GM12878 (cell line): ENCODE data around the gene METTL8. TPM values are rescaled to one million over a fixed set of nuclear protein-coding genes. Genes with fewer than 3 reads are reported as not detected.

Experiments used
- ATF3 ChIP-seq: IDR thresholded peaks from 2 replicates; pipeline ENCODE4 v1.6.1; 2011; ENCODE audit warnings: low read depth, mild to moderate bottlenecking, low read length, moderate library complexity, borderline replicate concordance; ENCODE audit errors: extremely low read depth
- BHLHE40 ChIP-seq, 2 experiments: fragments of 450-650 bp in 1 of 2; IDR thresholded peaks; 2 replicates each; pipeline ENCODE4 v1.6.1; 2011 to 2017; ENCODE audit warnings: low read depth in 2 of 2, borderline replicate concordance in 1 of 2, improper control_type of control experiment in 1 of 2, low read length in 1 of 2, mild to moderate bottlenecking in 1 of 2
- CEBPB ChIP-seq, 2 experiments: fragments of 150-350 bp in 1 of 2; IDR thresholded peaks; 2 replicates each; pipeline ENCODE4 v1.6.1; 2012 to 2014; ENCODE audit warnings: low read depth in 2 of 2, low read length in 2 of 2, borderline replicate concordance in 1 of 2, inconsistent platforms in 1 of 2
- CREB1 ChIP-seq: IDR thresholded peaks from 2 replicates; pipeline ENCODE4 v1.6.1; 2012; ENCODE audit warnings: low read depth, mild to moderate bottlenecking, inconsistent platforms
- EED ChIP-seq: sonication (generic); IDR thresholded peaks from 2 replicates; pipeline ENCODE4 v1.6.1; 2016; ENCODE audit warnings: antibody characterized with exemption, low read depth
- ESRRA ChIP-seq: IDR thresholded peaks from 2 replicates; pipeline ENCODE4 v1.6.1; 2012; ENCODE audit warnings: mild to moderate bottlenecking, low read length, improper control_type of control experiment
- ETV6 ChIP-seq, 2 experiments: fragments of 450-650 bp in 1 of 2; IDR thresholded peaks in 1 of 2; conservative IDR thresholded peaks in 1 of 2; 2 replicates each; pipeline ENCODE4 v1.6.1; 2014; ENCODE audit warnings: antibody characterized with exemption in 1 of 2, borderline replicate concordance in 1 of 2, low read depth in 1 of 2, mild to moderate bottlenecking in 1 of 2, moderate library complexity in 1 of 2
- GABPA ChIP-seq: IDR thresholded peaks from 2 replicates; pipeline ENCODE4 v1.6.1; 2014; ENCODE audit warnings: antibody characterized with exemption, low read depth, mild to moderate bottlenecking, inconsistent platforms
- IRF4 ChIP-seq: IDR thresholded peaks from 2 replicates; pipeline ENCODE4 v1.6.1; 2011; ENCODE audit warnings: low read depth, low read length
- IRF5 ChIP-seq: fragments of 450-650 bp; IDR thresholded peaks from 2 replicates; pipeline ENCODE4 v1.6.1; 2017; ENCODE audit warnings: borderline replicate concordance
- LARP7 ChIP-seq: fragments of 450-650 bp; IDR thresholded peaks from 2 replicates; pipeline ENCODE4 v1.6.1; 2017; ENCODE audit warnings: mild to moderate bottlenecking
- NBN ChIP-seq: fragments of 450-650 bp; IDR thresholded peaks from 2 replicates; pipeline ENCODE4 v1.6.1; 2016
- NRF1 ChIP-seq: conservative IDR thresholded peaks from 2 replicates; pipeline ENCODE4 v1.6.1; 2011; ENCODE audit warnings: mild to moderate bottlenecking, low read depth, low read length, improper control_type of control experiment
- RAD21 ChIP-seq: IDR thresholded peaks from 2 replicates; pipeline ENCODE4 v1.6.1; 2011; ENCODE audit warnings: mild to moderate bottlenecking, low read depth, low read length, moderate library complexity; ENCODE audit not compliant: insufficient read depth
- RAD51 ChIP-seq: fragments of 450-650 bp; IDR thresholded peaks from 2 replicates; pipeline ENCODE4 v1.6.1; 2016; ENCODE audit warnings: moderate library complexity, mild to moderate bottlenecking, inconsistent platforms
- SMAD1 ChIP-seq: fragments of 450-650 bp; IDR thresholded peaks from 2 replicates; pipeline ENCODE4 v1.6.1; 2018; ENCODE audit warnings: mild to moderate bottlenecking, low read depth; ENCODE audit not compliant: partially characterized antibody
- SRF ChIP-seq, 2 experiments: IDR thresholded peaks; 2 replicates each; pipeline ENCODE4 v1.6.1; 2011; ENCODE audit warnings: low read depth in 2 of 2, low read length in 2 of 2, mild to moderate bottlenecking in 1 of 2, moderate library complexity in 1 of 2
- SUPT20H ChIP-seq: IDR thresholded peaks from 2 replicates; pipeline ENCODE4 v1.6.1; 2011; ENCODE audit warnings: low read depth, mild to moderate bottlenecking, low read length, moderate library complexity, borderline replicate concordance; ENCODE audit not compliant: control insufficient read depth
- ZBTB11 ChIP-seq: fragments of 450-650 bp; formaldehyde crosslinking; IDR thresholded peaks from 2 replicates; pipeline ENCODE4 v1.5.0; 2022; ENCODE audit warnings: mild to moderate bottlenecking, missing genetic modification characterization
- ZNF207 ChIP-seq: fragments of 450-650 bp; IDR thresholded peaks from 2 replicates; pipeline ENCODE4 v1.6.1; 2014; ENCODE audit warnings: antibody characterized with exemption, mild to moderate bottlenecking, borderline replicate concordance
- ZNF687 ChIP-seq: fragments of 450-650 bp; IDR thresholded peaks from 2 replicates; pipeline ENCODE4 v1.6.1; 2017; ENCODE audit warnings: mild to moderate bottlenecking, moderate library complexity
- polyA plus RNA-seq, 11 experiments: library from polyadenylated mRNA; depleted of rRNA in 4 of 11; unstranded in 6 of 11; stranded (reverse) in 5 of 11; fragments of >200 nt; fragmentation: Nextera tagmentation in 4 of 11; fragmentation: Illumina TruSeq in 1 of 11; extraction: Ambion mirVana in 4 of 11; extraction: Trizol in 1 of 11; gene quantifications; 1 replicate in 1 of 11; 2 replicates in 10 of 11; pipeline versions ENCODE4 v1.2.1 to v1.2.3, GENCODE V29; 2011 to 2016; ENCODE audit warnings: inconsistent platforms in 2 of 11, missing spikeins in 2 of 11, low read depth in 1 of 11
- total RNA-seq, 4 experiments: library from RNA; depleted of rRNA in 3 of 4; stranded (reverse); fragments of >200 nt in 3 of 4; fragmentation: Illumina TruSeq in 1 of 4; extraction: Trizol in 1 of 4; gene quantifications; 2 replicates each; pipeline versions ENCODE4 v1.2.1 to v1.2.3, GENCODE V29; 2013 to 2021

The METTL8 gene
- total and polyA plus RNA-seq, 10 of the 15 experiments (the other 5 are each of a cell fraction or from before 2014, with no cell fraction given) = 30.8 to 96.3 (median 51.5) TPM

GRCh38 chr2:171317492-171318125 is 116.2 kb downstream of the METTL8 start (continued):
- TF ChIP-seq ZNF687 = no peak
- TF ChIP-seq LARP7 = no peak
- TF ChIP-seq GABPA = 0 out of 2 replicates have a peak, but pooled peaks have one; percentile 17
- no peak for TF ChIP-seq RAD51
- no peak for TF ChIP-seq SMAD1
- no peak for TF ChIP-seq ESRRA
- TF ChIP-seq ZNF207 = no peak
- 0 out of 4 replicates have a peak, but pooled peaks of 1 of the 2 experiments have one; percentile 11 for TF ChIP-seq BHLHE40 (IDR thresholded peaks at IDR 0.05; ENCODE audit: borderline replicate concordance in 1 of 2, low read depth in 2 of 2, low read length in 1 of 2)
- peak in 1 of 2 experiments; percentile 84; a peak in 1 of 4 replicates for TF ChIP-seq ETV6 (conservative IDR thresholded peaks at IDR 0.05 in 1 of 2, IDR thresholded peaks at IDR 0.05 in 1 of 2; ENCODE audit: borderline replicate concordance in 1 of 2, low read depth in 1 of 2)
- TF ChIP-seq SRF (IDR thresholded peaks at IDR 0.05; ENCODE audit: low read depth in 2 of 2, low read length in 2 of 2) = no peak
- TF ChIP-seq CREB1 = peak; percentile 66
- TF ChIP-seq ATF3 = no peak
- no peak for TF ChIP-seq CEBPB (IDR thresholded peaks at IDR 0.05; ENCODE audit: borderline replicate concordance in 1 of 2, low read depth in 2 of 2, low read length in 2 of 2)
- no peak for TF ChIP-seq NBN
- TF ChIP-seq RAD21 = peak; percentile 25; the same call in 1 of the 2 replicates
- no peak for TF ChIP-seq SUPT20H
- TF ChIP-seq IRF5 = no peak
- no peak for TF ChIP-seq ZBTB11
- no peak for TF ChIP-seq NRF1
- peak; percentile 45; the same call in 1 of the 2 replicates for TF ChIP-seq IRF4
- TF ChIP-seq EED = peak; percentile 66
